ENCODE results near the gene ITGA2B. TPM values are rescaled to one million over a fixed set of nuclear protein-coding genes. Genes with fewer than 3 reads are reported as not detected.

The ITGA2B gene
- total and polyA plus RNA-seq, 4 donors = 0.22 to 23.8 (median 0.31) TPM

- H3K27me3 ChIP-seq (ENCODE audit: control insufficient read depth in 4 of 4, insufficient read depth in 4 of 4, low read length in 3 of 4) = no peaks in the 10 kb centered on the region
- DNase-seq (ENCODE audit: low spot score) = no peak
Observed at GRCh38 chr17:44361292-44362260, 27.9 kb downstream of the ITGA2B start.

More at GRCh38 chr17:44361292-44362260, 27.9 kb downstream of the ITGA2B start:
- H3K9ac ChIP-seq (ENCODE audit: low read depth in 1 of 2, low read length in 2 of 2) = no peak overlapping the region
- TF ChIP-seq HNF4A (conservative IDR thresholded peaks at IDR 0.05) (no peak), RAD21 (IDR thresholded peaks at IDR 0.05) (no peak), JUND (IDR thresholded peaks at IDR 0.05) (no peak), ZBTB33 (IDR thresholded peaks at IDR 0.05) (no peak), YY1 (IDR thresholded peaks at IDR 0.05) (no peak), GABPA (IDR thresholded peaks at IDR 0.05 in 1 of 2, conservative IDR thresholded peaks at IDR 0.05 in 1 of 2) (no peak), NR2F2 (IDR thresholded peaks at IDR 0.05) (no peak), EGR1 (IDR thresholded peaks at IDR 0.05; ENCODE audit: low read depth in 2 of 2) (no peak), FOXA2 (IDR thresholded peaks at IDR 0.05) (no peak), TAF1 (conservative IDR thresholded peaks at IDR 0.05) (no peak), HNF4G (IDR thresholded peaks at IDR 0.05) (no peak), SP1 (IDR thresholded peaks at IDR 0.05) (no peak), RXRA (IDR thresholded peaks at IDR 0.05) (no peak), REST (IDR thresholded peaks at IDR 0.05) (no peak)
- TF ChIP-seq, protein P1, sequence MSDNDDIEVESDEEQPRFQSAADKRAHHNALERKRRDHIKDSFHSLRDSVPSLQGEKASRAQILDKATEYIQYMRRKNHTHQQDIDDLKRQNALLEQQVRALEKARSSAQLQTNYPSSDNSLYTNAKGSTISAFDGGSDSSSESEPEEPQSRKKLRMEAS (IDR thresholded peaks at IDR 0.05) = no peak
- TF ChIP-seq, protein P2, sequence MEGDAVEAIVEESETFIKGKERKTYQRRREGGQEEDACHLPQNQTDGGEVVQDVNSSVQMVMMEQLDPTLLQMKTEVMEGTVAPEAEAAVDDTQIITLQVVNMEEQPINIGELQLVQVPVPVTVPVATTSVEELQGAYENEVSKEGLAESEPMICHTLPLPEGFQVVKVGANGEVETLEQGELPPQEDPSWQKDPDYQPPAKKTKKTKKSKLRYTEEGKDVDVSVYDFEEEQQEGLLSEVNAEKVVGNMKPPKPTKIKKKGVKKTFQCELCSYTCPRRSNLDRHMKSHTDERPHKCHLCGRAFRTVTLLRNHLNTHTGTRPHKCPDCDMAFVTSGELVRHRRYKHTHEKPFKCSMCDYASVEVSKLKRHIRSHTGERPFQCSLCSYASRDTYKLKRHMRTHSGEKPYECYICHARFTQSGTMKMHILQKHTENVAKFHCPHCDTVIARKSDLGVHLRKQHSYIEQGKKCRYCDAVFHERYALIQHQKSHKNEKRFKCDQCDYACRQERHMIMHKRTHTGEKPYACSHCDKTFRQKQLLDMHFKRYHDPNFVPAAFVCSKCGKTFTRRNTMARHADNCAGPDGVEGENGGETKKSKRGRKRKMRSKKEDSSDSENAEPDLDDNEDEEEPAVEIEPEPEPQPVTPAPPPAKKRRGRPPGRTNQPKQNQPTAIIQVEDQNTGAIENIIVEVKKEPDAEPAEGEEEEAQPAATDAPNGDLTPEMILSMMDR (IDR thresholded peaks at IDR 0.05; ENCODE audit: low read depth, low read length, missing input control) = no peak
- TF ChIP-seq, protein P3, sequence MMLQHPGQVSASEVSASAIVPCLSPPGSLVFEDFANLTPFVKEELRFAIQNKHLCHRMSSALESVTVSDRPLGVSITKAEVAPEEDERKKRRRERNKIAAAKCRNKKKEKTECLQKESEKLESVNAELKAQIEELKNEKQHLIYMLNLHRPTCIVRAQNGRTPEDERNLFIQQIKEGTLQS (IDR thresholded peaks at IDR 0.05) = no peak
- H3K4me1 ChIP-seq (ENCODE audit: control insufficient read depth in 4 of 4, insufficient read depth in 4 of 4, low read length in 3 of 4) = peaks cover 6 to 12% (median 8%) of the 10 kb centered on the region in 4 donors
- H3K9me3 ChIP-seq (ENCODE audit: control insufficient read depth in 4 of 4, low read length in 3 of 4) = no peaks in the 10 kb centered on the region
- no peak overlapping the region for H3K27ac ChIP-seq (ENCODE audit: low read depth in 1 of 2, low read length in 2 of 2)
- H3K4me3 ChIP-seq (ENCODE audit: low read depth in 1 of 3, low read length in 3 of 3) = no peak overlapping the region
- no peaks in the 10 kb centered on the region for H3K36me3 ChIP-seq (ENCODE audit: control insufficient read depth in 4 of 4, insufficient read depth in 3 of 4, low read depth in 1 of 4, low read length in 3 of 4)
- WGBS = 63% methylated on average over 11 of the region's 11 CpGs
